ENCODE measurements around the gene REV3L. TPM values are rescaled to one million over a fixed set of nuclear protein-coding genes. Genes with fewer than 3 reads are reported as not detected.

REV3L gene
- total RNA-seq, 1 donor from 2014 or later, result 37.5 TPM

DNA sequence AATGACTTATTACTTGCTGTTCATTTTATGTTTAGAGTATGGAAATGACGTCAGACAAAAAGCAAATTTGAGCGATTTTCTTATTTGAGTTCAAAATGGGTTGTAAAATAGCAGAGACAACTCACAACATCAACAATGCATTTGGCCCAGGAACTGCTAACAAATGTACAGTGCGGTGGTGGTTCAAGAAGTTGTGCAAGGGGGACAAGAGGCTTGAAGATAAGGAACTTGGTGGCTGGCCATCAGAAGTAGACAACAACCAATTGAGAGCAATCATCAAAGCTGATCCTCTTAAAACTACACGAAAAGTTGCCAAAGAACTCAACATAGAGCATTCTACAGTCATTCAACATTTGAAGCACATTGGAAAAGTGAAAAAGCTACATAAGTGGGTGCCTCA is 43.8 kb downstream of the REV3L start:
- no peaks in the 10 kb centered on the region for H3K27me3 ChIP-seq
- no peak overlapping the region for H3K27ac ChIP-seq
- H3K4me3 ChIP-seq, result no peak overlapping the region
- no peak for DNase-seq
- ATAC-seq, result peak; percentile 37
- no peaks in the 10 kb centered on the region for H3K36me3 ChIP-seq
- H3K9me3 ChIP-seq, result no peaks in the 10 kb centered on the region
- no peaks in the 10 kb centered on the region for H3K4me1 ChIP-seq
- TF ChIP-seq, protein P1, sequence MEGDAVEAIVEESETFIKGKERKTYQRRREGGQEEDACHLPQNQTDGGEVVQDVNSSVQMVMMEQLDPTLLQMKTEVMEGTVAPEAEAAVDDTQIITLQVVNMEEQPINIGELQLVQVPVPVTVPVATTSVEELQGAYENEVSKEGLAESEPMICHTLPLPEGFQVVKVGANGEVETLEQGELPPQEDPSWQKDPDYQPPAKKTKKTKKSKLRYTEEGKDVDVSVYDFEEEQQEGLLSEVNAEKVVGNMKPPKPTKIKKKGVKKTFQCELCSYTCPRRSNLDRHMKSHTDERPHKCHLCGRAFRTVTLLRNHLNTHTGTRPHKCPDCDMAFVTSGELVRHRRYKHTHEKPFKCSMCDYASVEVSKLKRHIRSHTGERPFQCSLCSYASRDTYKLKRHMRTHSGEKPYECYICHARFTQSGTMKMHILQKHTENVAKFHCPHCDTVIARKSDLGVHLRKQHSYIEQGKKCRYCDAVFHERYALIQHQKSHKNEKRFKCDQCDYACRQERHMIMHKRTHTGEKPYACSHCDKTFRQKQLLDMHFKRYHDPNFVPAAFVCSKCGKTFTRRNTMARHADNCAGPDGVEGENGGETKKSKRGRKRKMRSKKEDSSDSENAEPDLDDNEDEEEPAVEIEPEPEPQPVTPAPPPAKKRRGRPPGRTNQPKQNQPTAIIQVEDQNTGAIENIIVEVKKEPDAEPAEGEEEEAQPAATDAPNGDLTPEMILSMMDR (IDR thresholded peaks at IDR 0.05), result no peak
- intact Hi-C loops (cut with DNase I), result no loop called here

DNA sequence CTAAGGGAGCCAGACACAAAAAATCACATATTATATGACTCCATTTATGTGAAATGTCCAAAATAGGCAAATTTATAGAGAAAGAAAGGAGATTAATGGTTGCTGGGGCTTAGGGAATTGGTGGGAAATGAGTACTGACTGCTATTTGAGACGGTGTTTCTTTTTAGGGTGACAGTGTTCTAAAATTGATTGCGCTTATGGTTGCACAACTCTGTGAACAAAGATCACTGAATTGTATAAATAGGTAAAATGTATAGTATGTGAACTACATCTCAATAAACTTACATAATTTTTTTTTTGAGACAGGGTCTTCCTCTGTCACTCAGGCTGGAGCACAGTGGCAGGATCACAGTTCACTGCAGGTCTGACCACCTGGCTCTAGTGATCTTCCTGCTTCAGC is 45.4 kb downstream of the REV3L start:
- DNase-seq (no peak), ATAC-seq (no peak)
- intact Hi-C loops (cut with DNase I), result no loop called here
- Histone ChIP-seq H3K27me3 (no peaks in the 10 kb centered on the region), H3K4me1 (peaks cover under 1% of the 10 kb centered on the region), H3K27ac (no peak overlapping the region), H3K9me3 (no peaks in the 10 kb centered on the region), H3K36me3 (no peaks in the 10 kb centered on the region), H3K4me3 (no peak overlapping the region)
- TF ChIP-seq, protein P1 (IDR thresholded peaks at IDR 0.05), result no peak

DNA sequence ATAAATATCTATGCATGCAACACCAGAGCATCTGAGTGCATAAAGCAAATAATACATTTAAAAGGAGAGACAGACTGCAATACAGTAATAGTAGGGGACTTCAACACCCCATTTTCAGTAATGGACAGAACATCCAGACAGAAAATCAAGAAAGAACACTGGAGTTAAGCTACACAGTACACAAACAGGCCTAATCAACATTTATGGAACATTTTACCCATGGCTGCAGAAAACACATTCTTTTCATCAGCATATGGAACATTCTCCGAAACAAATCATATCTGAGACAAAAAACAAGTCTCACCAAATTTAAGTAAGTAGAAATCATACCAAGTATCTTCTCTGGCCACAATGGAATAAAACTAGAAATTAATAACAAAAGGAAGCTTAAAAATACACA is 50.5 kb downstream of the REV3L start:
- Histone ChIP-seq H3K36me3 (no peaks in the 10 kb centered on the region), H3K4me3 (no peak overlapping the region), H3K4me1 (peaks cover 7% of the 10 kb centered on the region), H3K27ac (no peak overlapping the region), H3K9me3 (peaks cover 11% of the 10 kb centered on the region), H3K27me3 (no peaks in the 10 kb centered on the region)
- no peak for ATAC-seq
- TF ChIP-seq, protein P1 (IDR thresholded peaks at IDR 0.05), result no peak
- intact Hi-C loops (cut with DNase I), result no loop called here
- DNase-seq, result no peak

DNA sequence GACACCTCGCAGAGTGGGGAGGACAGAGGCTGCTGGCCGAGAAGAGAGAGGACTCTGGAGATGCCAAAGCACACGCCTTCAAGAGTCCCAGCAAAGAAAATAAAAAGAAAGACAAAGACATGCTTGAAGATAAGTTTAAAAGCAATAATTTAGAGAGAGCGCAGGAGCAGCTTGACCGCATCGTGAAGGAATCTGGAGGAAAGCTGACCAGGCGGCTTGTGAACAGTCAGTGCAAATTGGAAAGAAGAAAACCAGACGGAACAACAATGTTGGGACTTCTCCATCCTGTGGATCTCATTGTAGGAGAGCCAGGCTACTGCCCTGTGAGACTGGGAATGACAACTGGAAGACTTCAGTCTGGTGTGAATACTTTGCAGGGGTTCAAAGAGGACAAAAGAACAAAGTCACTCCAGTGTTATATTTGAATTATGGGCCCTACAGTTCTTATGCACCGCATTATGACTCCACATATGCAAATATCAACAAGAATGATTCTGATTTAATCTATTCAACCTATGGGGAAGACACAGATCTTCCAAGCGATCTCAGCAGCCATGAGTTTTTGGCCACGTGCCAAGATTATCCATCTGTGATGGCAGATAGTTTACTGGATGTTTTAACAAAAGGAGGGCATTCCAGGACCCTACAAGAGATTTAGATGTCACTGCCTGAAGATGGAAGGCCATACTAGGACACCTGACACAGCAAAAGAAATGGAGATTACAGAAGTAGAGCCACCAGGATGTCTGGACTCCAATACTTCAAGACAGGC is 52.2 kb downstream of the REV3L start:
- Histone ChIP-seq H3K9me3 (peaks cover 11% of the 10 kb centered on the region), H3K4me1 (peaks cover 7% of the 10 kb centered on the region), H3K27me3 (no peaks in the 10 kb centered on the region), H3K4me3 (no peak overlapping the region), H3K36me3 (no peaks in the 10 kb centered on the region), H3K27ac (no peak overlapping the region)
- DNase-seq (no peak), ATAC-seq (no peak)
- intact Hi-C loops (cut with DNase I), result no loop called here
- TF ChIP-seq, protein P1 (IDR thresholded peaks at IDR 0.05), result no peak

DNA sequence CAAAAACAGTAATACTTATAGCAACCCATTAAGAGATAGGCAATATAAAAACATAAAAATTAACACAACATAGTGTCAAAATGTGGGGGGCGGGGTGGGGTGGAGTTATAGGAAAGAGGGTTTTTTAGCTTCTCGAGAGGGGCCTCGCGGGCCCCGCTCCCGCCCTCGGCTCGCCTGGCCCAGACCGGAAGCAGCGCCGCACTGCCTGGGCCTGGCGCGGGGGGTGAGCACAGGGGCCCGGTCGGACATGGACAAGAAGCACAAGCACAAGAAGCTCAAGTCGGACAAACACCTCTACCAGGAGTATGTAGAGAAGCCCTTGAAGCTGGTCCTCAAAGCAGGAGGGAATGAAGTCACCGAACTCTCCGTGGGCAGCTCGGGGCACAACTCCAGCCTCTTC is 53.4 kb downstream of the REV3L start:
- no peaks in the 10 kb centered on the region for H3K27me3 ChIP-seq
- no peak overlapping the region for H3K4me3 ChIP-seq
- H3K36me3 ChIP-seq, result no peaks in the 10 kb centered on the region
- DNase-seq, result no peak
- H3K27ac ChIP-seq, result no peak overlapping the region
- TF ChIP-seq, protein P1 (IDR thresholded peaks at IDR 0.05), result no peak
- H3K9me3 ChIP-seq, result peaks cover 11% of the 10 kb centered on the region
- ATAC-seq, result no peak
- intact Hi-C loops (cut with DNase I), result no loop called here
- peaks cover 11% of the 10 kb centered on the region for H3K4me1 ChIP-seq

Data from upper lobe of right lung (tissue), 1 donor.